ENCODE data around the gene GNG7. TPM values are rescaled to one million over a fixed set of nuclear protein-coding genes. Genes with fewer than 3 reads are reported as not detected.

The GNG7 gene
- total and polyA plus RNA-seq, 10 of the 15 experiments (the other 5 are each of a cell fraction or from before 2014, with no cell fraction given): 1.9 to 13.6 (median 6.5) TPM

GRCh38 chr19:2553510-2553909 is 149.0 kb downstream of the GNG7 start (continued):
- no peak for TF ChIP-seq ZBTB40 (IDR thresholded peaks at IDR 0.05; ENCODE audit: borderline replicate concordance)
- TF ChIP-seq IRF5 (IDR thresholded peaks at IDR 0.05; ENCODE audit: borderline replicate concordance): no peak
- TF ChIP-seq YBX1 (IDR thresholded peaks at IDR 0.05): no peak

GRCh38 chr19:2552859-2553258 is 149.6 kb downstream of the GNG7 start:
- peak overlapping the region; percentile 55 for H3K27ac ChIP-seq (ENCODE audit: control insufficient read depth, insufficient read depth)
- no peak for TF ChIP-seq HDGF (IDR thresholded peaks at IDR 0.05)
- TF ChIP-seq, protein P1, sequence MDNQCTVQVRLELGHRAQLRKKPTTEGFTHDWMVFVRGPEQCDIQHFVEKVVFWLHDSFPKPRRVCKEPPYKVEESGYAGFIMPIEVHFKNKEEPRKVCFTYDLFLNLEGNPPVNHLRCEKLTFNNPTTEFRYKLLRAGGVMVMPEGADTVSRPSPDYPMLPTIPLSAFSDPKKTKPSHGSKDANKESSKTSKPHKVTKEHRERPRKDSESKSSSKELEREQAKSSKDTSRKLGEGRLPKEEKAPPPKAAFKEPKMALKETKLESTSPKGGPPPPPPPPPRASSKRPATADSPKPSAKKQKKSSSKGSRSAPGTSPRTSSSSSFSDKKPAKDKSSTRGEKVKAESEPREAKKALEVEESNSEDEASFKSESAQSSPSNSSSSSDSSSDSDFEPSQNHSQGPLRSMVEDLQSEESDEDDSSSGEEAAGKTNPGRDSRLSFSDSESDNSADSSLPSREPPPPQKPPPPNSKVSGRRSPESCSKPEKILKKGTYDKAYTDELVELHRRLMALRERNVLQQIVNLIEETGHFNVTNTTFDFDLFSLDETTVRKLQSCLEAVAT (IDR thresholded peaks at IDR 0.05): peak; percentile 93
- TF ChIP-seq EED (IDR thresholded peaks at IDR 0.05; ENCODE audit: low read depth): peak; percentile 59
- TF ChIP-seq PKNOX1 (IDR thresholded peaks at IDR 0.05): peak; percentile 97
- no peak for TF ChIP-seq ZNF24 (IDR thresholded peaks at IDR 0.05)
- TF ChIP-seq TBL1XR1 (IDR thresholded peaks at IDR 0.05; ENCODE audit: low read depth, low read length): no peak
- TF ChIP-seq, protein P2, sequence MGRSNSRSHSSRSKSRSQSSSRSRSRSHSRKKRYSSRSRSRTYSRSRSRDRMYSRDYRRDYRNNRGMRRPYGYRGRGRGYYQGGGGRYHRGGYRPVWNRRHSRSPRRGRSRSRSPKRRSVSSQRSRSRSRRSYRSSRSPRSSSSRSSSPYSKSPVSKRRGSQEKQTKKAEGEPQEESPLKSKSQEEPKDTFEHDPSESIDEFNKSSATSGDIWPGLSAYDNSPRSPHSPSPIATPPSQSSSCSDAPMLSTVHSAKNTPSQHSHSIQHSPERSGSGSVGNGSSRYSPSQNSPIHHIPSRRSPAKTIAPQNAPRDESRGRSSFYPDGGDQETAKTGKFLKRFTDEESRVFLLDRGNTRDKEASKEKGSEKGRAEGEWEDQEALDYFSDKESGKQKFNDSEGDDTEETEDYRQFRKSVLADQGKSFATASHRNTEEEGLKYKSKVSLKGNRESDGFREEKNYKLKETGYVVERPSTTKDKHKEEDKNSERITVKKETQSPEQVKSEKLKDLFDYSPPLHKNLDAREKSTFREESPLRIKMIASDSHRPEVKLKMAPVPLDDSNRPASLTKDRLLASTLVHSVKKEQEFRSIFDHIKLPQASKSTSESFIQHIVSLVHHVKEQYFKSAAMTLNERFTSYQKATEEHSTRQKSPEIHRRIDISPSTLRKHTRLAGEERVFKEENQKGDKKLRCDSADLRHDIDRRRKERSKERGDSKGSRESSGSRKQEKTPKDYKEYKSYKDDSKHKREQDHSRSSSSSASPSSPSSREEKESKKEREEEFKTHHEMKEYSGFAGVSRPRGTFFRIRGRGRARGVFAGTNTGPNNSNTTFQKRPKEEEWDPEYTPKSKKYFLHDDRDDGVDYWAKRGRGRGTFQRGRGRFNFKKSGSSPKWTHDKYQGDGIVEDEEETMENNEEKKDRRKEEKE (IDR thresholded peaks at IDR 0.05): no peak

More at GRCh38 chr19:2552859-2553258, 149.6 kb downstream of the GNG7 start:
- Histone ChIP-seq H2AFZ (ENCODE audit: control insufficient read depth, low read depth, low read length) (no peak overlapping the region; the same call in 1 of the 2 replicates), H3K9ac (ENCODE audit: control insufficient read depth, insufficient read depth, low read length) (peak overlapping the region; percentile 55), H3K9me3 (replicated peaks; ENCODE audit: control insufficient read depth, insufficient read depth, low read length) (no peaks in the 10 kb centered on the region; the same call in 2 of the 3 replicates), H3K4me3 (peak overlapping the region; percentile 20; the same call in 1 of the 2 replicates), H4K20me1 (ENCODE audit: control insufficient read depth, insufficient read depth) (no peaks in the 10 kb centered on the region), H3K4me2 (ENCODE audit: control insufficient read depth, insufficient read depth) (peak overlapping the region; percentile 62), H3K36me3 (ENCODE audit: control insufficient read depth in 2 of 2, insufficient read depth in 2 of 2, low read length in 1 of 2) (no peaks in the 10 kb centered on the region), H3K27me3 (replicated peaks in 1 of 2; ENCODE audit: control insufficient read depth in 2 of 2, insufficient read depth in 2 of 2, low read length in 1 of 2) (no peaks in the 10 kb centered on the region), H3K4me1 (ENCODE audit: control insufficient read depth, insufficient read depth, low read length) (peaks cover 11% of the 10 kb centered on the region), H3K79me2 (ENCODE audit: control insufficient read depth, insufficient read depth, low read length) (no peaks in the 10 kb centered on the region)
- FAIRE-seq: peak; percentile 99
- in situ Hi-C loops (cut with MboI): no loop called here
- DNase-seq (ENCODE audit: low read depth, low spot score): peak; percentile 86
- ChIA-PET RAD21 (ENCODE audit: unreplicated experiment) (interaction anchor here (0.5 to 3.9 kb wide), 18 partner anchors 9 to 146 kb away, joined by 3 to 43 read pairs (median 4); partner anchors contain the start of gene GADD45B), SMC1A (ENCODE audit: uncharacterized antibody, unreplicated experiment) (interaction anchor here (1.0 to 3.8 kb wide), 7 partner anchors 9 to 76 kb away, joined by 3 to 29 read pairs (median 17); partner anchors contain the start of gene GADD45B), CTCF (interaction anchor here (0.6 to 2.1 kb wide), 10 partner anchors 8 to 91 kb away, joined by 3 to 9 read pairs (median 4); partner anchors contain the start of gene GADD45B), POLR2A (interaction anchor here (0.6 to 2.8 kb wide), 18 partner anchors 9 to 455 kb away, joined by 3 to 28 read pairs (median 6); partner anchors contain the start of genes GADD45B and LMNB2)
- intact Hi-C loops (cut with micrococcal nuclease; ENCODE audit: unreplicated experiment): loop anchor here (2.0 kb wide), 1 partner anchor 76 kb away; the partner anchor contains the start of gene GADD45B
- ATAC-seq: peak; percentile 94
- 2% methylated on average over 9 of the region's 11 CpGs for WGBS (ENCODE audit: insufficient coverage, insufficient replicate concordance, low lambda C conversion rate, missing lambda C conversion rate)
- BruUV-seq (replicated peaks): no TSS peak

Measured in GM12878 (cell line).